K562 (cell line): ENCODE results near the gene DHRS3. TPM values are rescaled to one million over a fixed set of nuclear protein-coding genes. Genes with fewer than 3 reads are reported as not detected.

Experiments used
- ATAC-seq: fragments of 200-7000 bp; cut with Tn5 transposase; 3 replicates; pipeline ENCODE4 v1.9.1; 2020; ENCODE audit warnings: moderate library complexity
- BruUV-seq: library from RNA; stranded (reverse); fragments of 400-500 nt; replicated peaks from 2 replicates; lab custom pipeline; 2021; lab: Mats Ljungman, UMichigan
- CTCF ChIA-PET: fragments of 300-600 bp; formaldehyde crosslinking; extraction: SDS; loops from one replicate; lab custom pipeline; 2021; ENCODE audit warnings: low intra/inter-chr PET ratio; lab: Yijun Ruan, JAX
- POLR2A ChIA-PET: fragments of 300-600, 350-650 bp; sonication (Branson Sonifier 250); formaldehyde crosslinking; extraction: SDS; loops from one replicate; lab custom pipeline; 2021; ENCODE audit warnings: antibody characterized with exemption, inconsistent platforms; lab: Yijun Ruan, JAX
- DNase-seq, 4 experiments: peaks; one replicate each; pipeline versions ENCODE4 v3.0.0 to v3.0.0-alpha.2; 2011 to 2018; ENCODE audit warnings: low spot score in 3 of 4, mixed read lengths in 3 of 4; ENCODE audit errors: extremely low read depth in 1 of 4
- FAIRE-seq: peaks from 2 replicates; lab custom pipeline; 2011; peaks lifted over from hg19 to GRCh38; lab: Jason Lieb, UNC
- H2AFZ ChIP-seq: 2 replicates; pipeline ENCODE4 v1.6.0; 2011; ENCODE audit warnings: low read depth, low read length, control low read depth, inconsistent platforms
- H3K27ac ChIP-seq: fragments of 200-600 bp; 3 replicates; pipeline ENCODE4 v1.8.0; 2011; ENCODE audit warnings: low read depth, mild to moderate bottlenecking, control low read depth, inconsistent platforms, low read length, moderate library complexity, mixed read lengths; ENCODE audit errors: extremely low read depth
- H3K27me3 ChIP-seq, 2 experiments: fragments of 300-600 bp in 1 of 2; 2 replicates in 1 of 2; 3 replicates in 1 of 2; pipeline versions ENCODE4 v1.6.0 to v1.8.0; 2011; ENCODE audit warnings: inconsistent platforms in 2 of 2, low read length in 2 of 2, mild to moderate bottlenecking in 1 of 2, mixed read lengths in 1 of 2, moderate library complexity in 1 of 2; ENCODE audit not compliant: control insufficient read depth in 2 of 2, insufficient read depth in 2 of 2
- H3K36me3 ChIP-seq: fragments of 300-600 bp; 3 replicates; pipeline ENCODE4 v1.8.0; 2011; ENCODE audit warnings: mild to moderate bottlenecking, low read length, inconsistent platforms; ENCODE audit not compliant: control insufficient read depth, insufficient read depth
- H3K4me1 ChIP-seq, 2 experiments: fragments of 200-600 bp in 1 of 2; replicated peaks in 1 of 2; 2 replicates in 1 of 2; 3 replicates in 1 of 2; pipeline versions ENCODE4 v1.5.1 to v1.8.0; 2011; ENCODE audit warnings: inconsistent platforms in 2 of 2, low read length in 2 of 2, mild to moderate bottlenecking in 1 of 2, mixed read lengths in 1 of 2, moderate library complexity in 1 of 2; ENCODE audit not compliant: control insufficient read depth in 2 of 2, insufficient read depth in 2 of 2
- H3K4me2 ChIP-seq: 2 replicates; pipeline ENCODE4 v1.6.1; 2011; ENCODE audit warnings: low read length, control low read depth, inconsistent platforms, mixed read lengths; ENCODE audit not compliant: insufficient read depth
- H3K4me3 ChIP-seq: fragments of 200-600 bp; sonication (generic), shearing (Covaris generic); 2 replicates; pipeline ENCODE4 v1.5.1; 2016; ENCODE audit warnings: control low read depth, inconsistent platforms
- H3K79me2 ChIP-seq: fragments of 200-600 bp; 3 replicates; pipeline ENCODE4 v1.8.0; 2011; ENCODE audit warnings: low read length, inconsistent platforms; ENCODE audit not compliant: control insufficient read depth, insufficient read depth
- H3K9ac ChIP-seq, 2 experiments: 2 replicates each; pipeline versions ENCODE4 v1.6.0 to v1.6.1; 2011; ENCODE audit warnings: low read depth in 2 of 2, low read length in 2 of 2, control low read depth in 1 of 2, inconsistent platforms in 1 of 2, mild to moderate bottlenecking in 1 of 2, mixed read lengths in 1 of 2; ENCODE audit not compliant: insufficient read depth in 1 of 2
- H3K9me1 ChIP-seq: one replicate; pipeline ENCODE4 v1.6.0; 2011; ENCODE audit warnings: inconsistent platforms, mild to moderate bottlenecking, low read length, moderate library complexity; ENCODE audit not compliant: control insufficient read depth, insufficient read depth
- H3K9me3 ChIP-seq: replicated peaks from 2 replicates; pipeline ENCODE4 v1.5.1; 2011; ENCODE audit warnings: low read depth, low read length, inconsistent platforms; ENCODE audit not compliant: control insufficient read depth, insufficient read depth
- H4K20me1 ChIP-seq: replicated peaks from 2 replicates; pipeline ENCODE4 v1.6.1; 2011; ENCODE audit warnings: low read length, inconsistent platforms, mixed read lengths; ENCODE audit not compliant: control insufficient read depth, insufficient read depth
- ETV1 ChIP-seq: fragments of 450-650 bp; conservative IDR thresholded peaks from 2 replicates; pipeline ENCODE4 v1.6.1; 2016; ENCODE audit warnings: missing genetic modification characterization, control low read depth, low read depth, missing compliant biosample characterization
- NFXL1 ChIP-seq: fragments of 450-650 bp; formaldehyde crosslinking; IDR thresholded peaks from 2 replicates; pipeline ENCODE4 v1.4.0; 2021; ENCODE audit warnings: mild to moderate bottlenecking
- POLR2G ChIP-seq: fragments of 200-400 bp; formaldehyde crosslinking; IDR thresholded peaks from 2 replicates; pipeline ENCODE4 v1.6.1; 2017; ENCODE audit warnings: low read depth, mild to moderate bottlenecking, antibody characterized with exemption, low read length, moderate library complexity
- ZFP36 ChIP-seq: fragments of 150-350 bp; IDR thresholded peaks from 2 replicates; pipeline ENCODE4 v1.6.1; 2018; ENCODE audit warnings: low read length, low read depth; ENCODE audit not compliant: partially characterized antibody
- WGBS: fragments of 100-300 bp; shearing (Covaris generic); methylation state at CpG from one replicate; pipeline ENCODE4 v1.1.6; 2016; ENCODE audit warnings: low coverage, mixed read lengths; ENCODE audit not compliant: insufficient coverage; ENCODE audit errors: missing lambda C conversion rate; 5-methylcytosine and 5-hydroxymethylcytosine counted together
- in situ Hi-C: fragments of 300-500 bp; cut with MboI; formaldehyde crosslinking; loops from 4 replicates; pipeline ENCODE4 v1.15.0; 2018; ENCODE audit warnings: inconsistent platforms, mixed read lengths
- intact Hi-C: fragments of 100-400 bp; cut with micrococcal nuclease; formaldehyde crosslinking; loops from 2 replicates; pipeline ENCODE4 v1.14.2; 2022
- polyA plus RNA-seq, 8 experiments: library from polyadenylated mRNA; depleted of rRNA in 4 of 8; stranded (reverse) in 5 of 8; unstranded in 3 of 8; fragments of >200 nt; fragmentation: Nextera tagmentation in 2 of 8; fragmentation: Illumina TruSeq in 1 of 8; extraction: Ambion mirVana in 2 of 8; extraction: Trizol in 1 of 8; gene quantifications; 2 replicates each; pipeline versions ENCODE4 v1.2.1 to v1.2.3, GENCODE V29; 2011 to 2014; ENCODE audit warnings: inconsistent platforms in 1 of 8, missing spikeins in 1 of 8
- total RNA-seq, 7 experiments: library from RNA; depleted of rRNA in 6 of 7; stranded (reverse); fragments of >200 nt in 6 of 7; fragmentation: Illumina TruSeq in 2 of 7; extraction: Trizol in 2 of 7; gene quantifications; 2 replicates each; pipeline versions ENCODE4 v1.2.1 to v1.2.3, GENCODE V29; 2011 to 2021; ENCODE audit warnings: low replicate concordance in 1 of 7

DHRS3 gene
- total and polyA plus RNA-seq, 9 of the 15 experiments (the other 6 are each of a cell fraction or from before 2014, with no cell fraction given) = 21.0 to 116 (median 58.7) TPM

- peaks cover 3 to 11% of the 10 kb centered on the region in 2 experiments; a peak in 4 of 5 replicates for H3K4me1 ChIP-seq
- TF ChIP-seq NFXL1 (CRISPR knock-in tag) (no peak), POLR2G (peak; percentile 21; the same call in 1 of the 2 replicates)
- TF ChIP-seq, all 486 proteins: peak for 1
- in situ Hi-C loops (no loop called here), intact Hi-C loops (no loop called here)
- H3K4me2 ChIP-seq = no peak overlapping the region
- WGBS = 9% methylated on average over 15 of the region's 15 CpGs
- H3K9me3 ChIP-seq = no peaks in the 10 kb centered on the region
- no peaks in the 10 kb centered on the region for H3K79me2 ChIP-seq
- no peak for FAIRE-seq
- no peaks in the 10 kb centered on the region for H4K20me1 ChIP-seq
- H3K27me3 ChIP-seq = peaks cover 2 to 14% of the 10 kb centered on the region in 2 experiments; a peak in 2 of 5 replicates
- CTCF ChIA-PET = no interaction called here
- no peak overlapping the region for H3K27ac ChIP-seq
- H2AFZ ChIP-seq = no peak overlapping the region
- POLR2A ChIA-PET = interaction anchor here (0.5 to 1.6 kb wide), 8 partner anchors 9 to 276 kb away, joined by 3 to 14 read pairs (median 4); partner anchors contain the start of gene DHRS3
- no peaks in the 10 kb centered on the region for H3K36me3 ChIP-seq
- no peak for ATAC-seq
- no peak overlapping the region for H3K4me3 ChIP-seq
- H3K9ac ChIP-seq = no peak overlapping the region
- BruUV-seq = no TSS peak
- no peak for DNase-seq
- H3K9me1 ChIP-seq = no peaks in the 10 kb centered on the region
Observed at GRCh38 chr1:12629985-12630760, 12.2 kb upstream of the DHRS3 start.

- no peak overlapping the region for H2AFZ ChIP-seq
- TF ChIP-seq ZFP36 = peak; percentile 62
- no peak for TF ChIP-seq ETV1 (tag)
- in situ Hi-C loops (no loop called here), intact Hi-C loops (no loop called here)
- H4K20me1 ChIP-seq = no peaks in the 10 kb centered on the region
- H3K79me2 ChIP-seq = no peaks in the 10 kb centered on the region
- POLR2A ChIA-PET = interaction anchor here (0.5 to 1.6 kb wide), 7 partner anchors 9 to 658 kb away, joined by 3 to 9 read pairs (median 3); no protein-coding TSS in a partner anchor
- no peak for FAIRE-seq
- peaks cover 0 to 11% of the 10 kb centered on the region in 2 experiments; a peak in 3 of 5 replicates for H3K4me1 ChIP-seq
- H3K4me3 ChIP-seq = no peak overlapping the region
- CTCF ChIA-PET = no interaction called here
- no peak overlapping the region for H3K9ac ChIP-seq
- 10% methylated on average over 1 of the region's 1 CpG for WGBS
- no peaks in the 10 kb centered on the region for H3K9me3 ChIP-seq
- ATAC-seq = no peak
- H3K36me3 ChIP-seq = no peaks in the 10 kb centered on the region
- no TSS peak for BruUV-seq
- no peak for DNase-seq
- no peaks in the 10 kb centered on the region for H3K9me1 ChIP-seq
- H3K27ac ChIP-seq = no peak overlapping the region
- peaks cover 2 to 14% of the 10 kb centered on the region in 2 experiments; a peak in 2 of 5 replicates for H3K27me3 ChIP-seq
- no peak overlapping the region for H3K4me2 ChIP-seq
Observed at GRCh38 chr1:12629511-12629956, 11.5 kb upstream of the DHRS3 start.
